Activated T-helper 1 cell treated with Interleukin-2 at 50 U/mL for 16 hours (primary cell): ENCODE results near the gene CLVS2.

ENCODE experiments used
- DNase-seq: peaks from one replicate; pipeline ENCODE4 v3.0.0-alpha.2; 2020; ENCODE audit warnings: low read depth

Gene CLVS2

GRCh38 chr6:123024976-123025375, 28.9 kb downstream of the CLVS2 start:
- no peak for DNase-seq

- no peak for DNase-seq
These were observed 31.4 kb downstream of the CLVS2 start for GRCh38 chr6:123027408-123027807.

GRCh38 chr6:123028263-123028662, 32.2 kb downstream of the CLVS2 start:
- DNase-seq = no peak

GRCh38 chr6:123030282-123030681, 34.2 kb downstream of the CLVS2 start:
- DNase-seq = no peak

- no peak for DNase-seq
These were observed 40.6 kb downstream of the CLVS2 start for GRCh38 chr6:123036648-123037047.

GRCh38 chr6:123039431-123039830, 43.4 kb downstream of the CLVS2 start:
- DNase-seq = no peak

- DNase-seq = no peak
These were observed 46.4 kb downstream of the CLVS2 start for GRCh38 chr6:123042401-123042800.

GRCh38 chr6:123044341-123044860, 48.4 kb downstream of the CLVS2 start:
- DNase-seq = no peak

- no peak for DNase-seq
These were observed 57.7 kb downstream of the CLVS2 start for GRCh38 chr6:123053602-123054225.

- DNase-seq = no peak
These were observed 59.2 kb downstream of the CLVS2 start for GRCh38 chr6:123055256-123055655.

- DNase-seq = no peak
These were observed 66.6 kb downstream of the CLVS2 start for GRCh38 chr6:123062670-123063069.

- no peak for DNase-seq
These were observed 68.0 kb downstream of the CLVS2 start for GRCh38 chr6:123064038-123064437.

- no peak for DNase-seq
These were observed 78.6 kb downstream of the CLVS2 start for GRCh38 chr6:123074616-123075015.

GRCh38 chr6:123085403-123085802, 89.4 kb downstream of the CLVS2 start:
- no peak for DNase-seq

- no peak for DNase-seq
These were observed 93.2 kb downstream of the CLVS2 start for GRCh38 chr6:123089226-123089625.

GRCh38 chr6:123091091-123091895, 95.3 kb downstream of the CLVS2 start:
- no peak for DNase-seq

GRCh38 chr6:123091896-123092271, 95.8 kb downstream of the CLVS2 start:
- no peak for DNase-seq

- DNase-seq = no peak
These were observed 98.8 kb downstream of the CLVS2 start for GRCh38 chr6:123094795-123095194.

GRCh38 chr6:123105561-123105960, 109.5 kb downstream of the CLVS2 start:
- no peak for DNase-seq

- no peak for DNase-seq
These were observed 120.3 kb downstream of the CLVS2 start for GRCh38 chr6:123116370-123116769.

GRCh38 chr6:123117145-123117908, 121.3 kb downstream of the CLVS2 start:
- DNase-seq = no peak

- DNase-seq = no peak
These were observed 122.8 kb downstream of the CLVS2 start for GRCh38 chr6:123118811-123119210.
